GM06990 (cell line): ENCODE data around the gene AFAP1.

Experiments
- DNase-seq: peaks from one replicate; pipeline ENCODE4 v3.0.0-alpha.2; 2011; ENCODE audit not compliant: insufficient read length; ENCODE audit errors: extremely low read depth
- H3K27me3 ChIP-seq: replicated peaks from 2 replicates; pipeline ENCODE4 v1.6.0; 2011; ENCODE audit warnings: low read length; ENCODE audit not compliant: control insufficient read depth, insufficient read depth
- H3K36me3 ChIP-seq: 2 replicates; pipeline ENCODE4 v1.5.1; 2011; ENCODE audit warnings: low read length; ENCODE audit not compliant: control insufficient read depth, insufficient read depth
- H3K4me3 ChIP-seq: replicated peaks from 2 replicates; pipeline ENCODE4 v1.5.1; 2011; ENCODE audit warnings: low read depth, mild to moderate bottlenecking, control low read depth, low read length
- TF ChIP-seq, protein P1 (sequence below): IDR thresholded peaks from 2 replicates; pipeline ENCODE4 v1.5.1; 2011; ENCODE audit warnings: low read length, control low read depth, mild to moderate bottlenecking, inconsistent platforms; ENCODE audit not compliant: insufficient read depth, poor library complexity, severe bottlenecking

Gene AFAP1

GRCh38 chr4:7902101-7902553, 37.5 kb downstream of the AFAP1 start:
- no peak for DNase-seq
- TF ChIP-seq, protein P1, sequence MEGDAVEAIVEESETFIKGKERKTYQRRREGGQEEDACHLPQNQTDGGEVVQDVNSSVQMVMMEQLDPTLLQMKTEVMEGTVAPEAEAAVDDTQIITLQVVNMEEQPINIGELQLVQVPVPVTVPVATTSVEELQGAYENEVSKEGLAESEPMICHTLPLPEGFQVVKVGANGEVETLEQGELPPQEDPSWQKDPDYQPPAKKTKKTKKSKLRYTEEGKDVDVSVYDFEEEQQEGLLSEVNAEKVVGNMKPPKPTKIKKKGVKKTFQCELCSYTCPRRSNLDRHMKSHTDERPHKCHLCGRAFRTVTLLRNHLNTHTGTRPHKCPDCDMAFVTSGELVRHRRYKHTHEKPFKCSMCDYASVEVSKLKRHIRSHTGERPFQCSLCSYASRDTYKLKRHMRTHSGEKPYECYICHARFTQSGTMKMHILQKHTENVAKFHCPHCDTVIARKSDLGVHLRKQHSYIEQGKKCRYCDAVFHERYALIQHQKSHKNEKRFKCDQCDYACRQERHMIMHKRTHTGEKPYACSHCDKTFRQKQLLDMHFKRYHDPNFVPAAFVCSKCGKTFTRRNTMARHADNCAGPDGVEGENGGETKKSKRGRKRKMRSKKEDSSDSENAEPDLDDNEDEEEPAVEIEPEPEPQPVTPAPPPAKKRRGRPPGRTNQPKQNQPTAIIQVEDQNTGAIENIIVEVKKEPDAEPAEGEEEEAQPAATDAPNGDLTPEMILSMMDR: no peak
- H3K27me3 ChIP-seq: peaks cover 1% of the 10 kb centered on the region; the same call in 1 of the 2 replicates
- H3K36me3 ChIP-seq: no peaks in the 10 kb centered on the region
- no peak overlapping the region for H3K4me3 ChIP-seq

DNA sequence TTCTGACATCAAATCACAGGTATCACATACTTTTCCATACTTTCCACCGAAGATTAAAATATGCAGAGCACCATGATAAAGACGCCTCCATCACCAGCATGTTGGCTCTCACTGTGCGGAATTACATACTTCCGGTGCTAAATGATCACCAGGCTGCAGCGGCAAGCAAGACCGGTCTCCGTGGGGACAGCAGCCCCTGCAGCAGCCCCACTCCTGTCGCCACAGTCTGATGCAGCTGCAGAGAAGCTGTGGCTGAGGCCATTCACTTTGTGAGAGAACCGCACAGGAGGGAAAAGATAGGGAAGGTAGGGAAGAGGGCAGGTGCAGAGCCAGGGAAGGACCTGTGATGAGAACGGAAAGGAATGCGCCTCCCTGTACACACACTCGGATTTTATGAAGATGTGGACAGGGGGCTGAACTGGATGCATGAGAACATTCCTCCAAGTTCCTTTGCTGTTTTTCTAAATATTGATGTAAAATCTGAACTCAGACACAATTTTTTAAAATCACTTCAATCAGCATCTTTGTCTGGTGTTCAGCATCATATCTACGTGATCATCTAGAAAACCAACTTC, 38.3 kb downstream of the AFAP1 start:
- TF ChIP-seq, protein P1: no peak
- Histone ChIP-seq H3K27me3 (peaks cover 1% of the 10 kb centered on the region; the same call in 1 of the 2 replicates), H3K36me3 (no peaks in the 10 kb centered on the region), H3K4me3 (no peak overlapping the region)
- no peak for DNase-seq

DNA sequence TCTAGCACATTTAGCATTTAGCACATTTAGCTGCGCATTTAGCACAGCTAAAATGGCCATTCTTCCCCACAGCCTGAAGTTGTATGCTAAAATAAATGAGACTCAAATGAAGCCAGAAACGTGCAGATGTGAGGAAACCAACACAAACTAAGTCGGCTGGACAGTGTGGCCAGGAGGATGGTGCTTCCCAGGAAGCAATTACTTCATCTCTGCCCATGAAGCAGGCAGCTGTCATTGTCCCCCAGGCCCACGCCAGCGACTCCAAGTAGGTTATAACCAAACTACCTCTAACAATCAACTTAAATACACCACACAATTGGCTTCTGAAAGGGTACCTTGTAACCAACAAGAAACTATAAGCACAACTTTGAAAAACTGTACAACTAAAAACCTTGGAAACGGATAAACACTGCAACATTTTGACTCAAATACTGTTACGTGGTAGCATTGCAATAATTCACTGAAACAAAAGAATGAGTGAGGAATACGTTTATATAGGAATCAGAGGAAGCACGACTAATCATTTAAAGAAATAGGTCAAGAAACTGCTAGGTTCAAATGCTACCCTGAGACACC, 39.2 kb downstream of the AFAP1 start:
- DNase-seq: no peak

GRCh38 chr4:7899184-7899869, 40.3 kb downstream of the AFAP1 start:
- TF ChIP-seq, protein P1: no peak
- no peak for DNase-seq
- no peaks in the 10 kb centered on the region; the same call in 1 of the 2 replicates for H3K27me3 ChIP-seq
- no peak overlapping the region for H3K4me3 ChIP-seq
- H3K36me3 ChIP-seq: no peaks in the 10 kb centered on the region

More for the DNA sequence above, 39.2 kb downstream of the AFAP1 start:
- no peaks in the 10 kb centered on the region for H3K36me3 ChIP-seq
- H3K4me3 ChIP-seq: no peak overlapping the region
- H3K27me3 ChIP-seq: no peaks in the 10 kb centered on the region; the same call in 1 of the 2 replicates
- TF ChIP-seq, protein P1: no peak

GRCh38 chr4:7898385-7898784, 41.3 kb downstream of the AFAP1 start:
- no peaks in the 10 kb centered on the region; the same call in 1 of the 2 replicates for H3K27me3 ChIP-seq
- no peak for DNase-seq
- no peaks in the 10 kb centered on the region for H3K36me3 ChIP-seq
- H3K4me3 ChIP-seq: no peak overlapping the region
- TF ChIP-seq, protein P1: no peak
